GM12874 (cell line): Measurements from ENCODE around the gene BAIAP3.

Source experiments
- TF ChIP-seq, protein P1 (sequence below): IDR thresholded peaks from 2 replicates; pipeline ENCODE4 v1.5.1; 2011; ENCODE audit warnings: low read depth, mild to moderate bottlenecking, control low read depth, low read length, moderate library complexity; ENCODE audit not compliant: insufficient read depth

The BAIAP3 gene

GRCh38 chr16:1297018-1297696 lies 36.3 kb upstream of the BAIAP3 start:
- TF ChIP-seq, protein P1, sequence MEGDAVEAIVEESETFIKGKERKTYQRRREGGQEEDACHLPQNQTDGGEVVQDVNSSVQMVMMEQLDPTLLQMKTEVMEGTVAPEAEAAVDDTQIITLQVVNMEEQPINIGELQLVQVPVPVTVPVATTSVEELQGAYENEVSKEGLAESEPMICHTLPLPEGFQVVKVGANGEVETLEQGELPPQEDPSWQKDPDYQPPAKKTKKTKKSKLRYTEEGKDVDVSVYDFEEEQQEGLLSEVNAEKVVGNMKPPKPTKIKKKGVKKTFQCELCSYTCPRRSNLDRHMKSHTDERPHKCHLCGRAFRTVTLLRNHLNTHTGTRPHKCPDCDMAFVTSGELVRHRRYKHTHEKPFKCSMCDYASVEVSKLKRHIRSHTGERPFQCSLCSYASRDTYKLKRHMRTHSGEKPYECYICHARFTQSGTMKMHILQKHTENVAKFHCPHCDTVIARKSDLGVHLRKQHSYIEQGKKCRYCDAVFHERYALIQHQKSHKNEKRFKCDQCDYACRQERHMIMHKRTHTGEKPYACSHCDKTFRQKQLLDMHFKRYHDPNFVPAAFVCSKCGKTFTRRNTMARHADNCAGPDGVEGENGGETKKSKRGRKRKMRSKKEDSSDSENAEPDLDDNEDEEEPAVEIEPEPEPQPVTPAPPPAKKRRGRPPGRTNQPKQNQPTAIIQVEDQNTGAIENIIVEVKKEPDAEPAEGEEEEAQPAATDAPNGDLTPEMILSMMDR = no peak

DNA sequence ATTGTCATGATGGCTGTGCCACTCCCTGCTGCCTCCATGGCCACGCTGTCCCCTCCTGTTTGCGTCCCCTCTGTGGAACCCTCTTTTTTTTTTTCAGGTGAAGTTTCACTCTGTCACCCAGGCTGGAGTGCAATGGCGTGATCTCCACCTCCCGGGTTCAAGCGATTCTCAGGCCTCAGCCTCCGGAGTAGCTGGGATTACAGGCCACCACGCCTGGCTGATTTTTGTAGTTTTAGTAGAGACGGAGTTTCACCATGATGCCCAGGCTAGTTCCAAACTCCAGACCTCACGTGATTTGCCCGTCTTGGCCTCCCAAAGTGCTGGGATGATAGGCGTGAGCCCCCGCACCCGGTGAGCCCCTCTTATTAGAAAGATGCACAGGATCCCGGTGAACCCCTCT lies 35.0 kb upstream of the BAIAP3 start:
- TF ChIP-seq, protein P1 = no peak

DNA sequence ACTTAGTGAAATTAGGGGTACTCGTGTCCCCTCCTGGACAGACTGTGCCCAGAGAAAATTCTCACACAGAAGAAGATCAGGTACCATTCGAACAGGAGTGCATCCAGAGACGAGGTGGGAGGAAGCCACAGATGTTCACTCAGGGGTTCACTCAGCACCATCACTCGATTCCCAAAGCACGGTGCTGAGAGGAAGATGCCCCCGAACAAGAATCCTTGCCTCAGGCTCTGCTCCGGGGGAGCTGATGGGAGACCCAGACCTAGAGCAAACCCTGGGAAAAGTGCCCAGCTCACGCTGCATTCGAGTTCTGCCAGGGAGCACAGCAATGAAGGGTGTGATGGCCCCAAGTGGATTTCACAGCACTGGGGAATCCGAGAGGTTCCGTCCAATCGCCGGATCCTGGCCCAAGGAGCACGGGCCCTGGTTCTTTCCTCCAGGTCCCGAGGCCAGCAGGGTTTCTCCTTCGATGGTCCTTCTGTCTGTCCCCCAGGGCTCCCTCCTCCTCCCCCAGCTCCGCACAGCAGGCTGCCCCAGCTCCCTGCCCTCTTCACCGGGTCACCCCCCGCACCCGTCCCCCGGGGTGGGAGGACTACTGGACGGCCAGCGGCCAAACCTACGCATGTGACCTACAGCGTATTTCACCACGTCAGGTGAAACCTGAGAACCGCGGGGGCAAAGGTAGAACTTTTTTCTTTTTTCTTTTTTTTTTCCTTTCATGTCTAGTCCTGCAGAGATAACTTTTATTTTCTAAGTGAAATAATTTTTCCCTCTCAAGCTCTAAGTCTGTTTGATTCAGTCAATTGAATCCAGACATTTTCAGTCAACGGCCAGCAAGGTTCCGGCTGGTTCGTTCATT lies 34.2 kb upstream of the BAIAP3 start:
- TF ChIP-seq, protein P1 = no peak

GRCh38 chr16:1299868-1300203 lies 33.6 kb upstream of the BAIAP3 start:
- TF ChIP-seq, protein P1 = no peak

GRCh38 chr16:1300664-1301476 lies 32.6 kb upstream of the BAIAP3 start:
- TF ChIP-seq, protein P1 = peak; percentile 99

DNA sequence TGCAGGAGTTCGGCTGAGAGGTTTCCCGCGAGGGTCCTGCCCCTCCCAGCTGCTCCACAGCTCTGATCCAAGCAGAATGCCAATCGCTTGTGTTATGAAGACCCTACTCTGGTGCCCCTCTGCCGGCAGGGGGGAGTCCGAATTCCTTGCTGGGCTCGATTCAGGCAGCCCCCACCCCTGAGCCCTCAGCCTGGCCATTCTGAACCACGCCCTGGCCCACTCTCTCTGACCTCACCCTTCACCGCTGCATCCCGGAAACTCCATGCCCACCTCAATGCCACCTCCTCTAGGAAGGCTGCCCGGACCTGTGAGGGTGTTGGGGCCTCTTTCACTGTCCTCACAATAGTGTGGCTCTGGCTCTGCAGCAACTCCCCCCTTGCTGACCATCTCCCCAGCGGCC lies 31.9 kb upstream of the BAIAP3 start:
- TF ChIP-seq, protein P1 = no peak

DNA sequence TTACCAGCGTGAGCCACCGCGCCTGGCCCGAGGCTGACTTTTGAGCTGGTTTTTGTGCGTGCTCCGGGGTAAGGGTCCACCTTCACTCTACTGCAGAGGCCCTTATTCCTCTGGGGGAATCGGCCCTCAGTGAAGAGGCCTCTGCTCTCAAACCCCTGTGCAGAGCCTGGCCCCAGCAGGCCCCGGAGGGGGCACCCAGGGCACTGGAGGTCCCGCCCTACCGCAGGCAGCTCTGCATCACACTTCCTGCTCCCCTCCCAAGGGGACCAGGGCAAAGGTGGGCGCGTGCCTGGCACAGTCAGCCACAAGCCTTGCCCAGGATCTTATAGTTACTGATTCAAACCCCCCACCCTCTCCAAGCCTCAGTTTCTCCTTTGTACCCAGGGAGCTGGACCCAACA lies 27.6 kb upstream of the BAIAP3 start:
- TF ChIP-seq, protein P1 = no peak
